ENCODE measurements around the gene OGFOD2.
"Not testable (repeated sequence)": the region's sequence is repeated elsewhere in the genome, so short reads cannot be mapped to it uniquely, and the experiment has no call there.

The OGFOD2 gene

DNA sequence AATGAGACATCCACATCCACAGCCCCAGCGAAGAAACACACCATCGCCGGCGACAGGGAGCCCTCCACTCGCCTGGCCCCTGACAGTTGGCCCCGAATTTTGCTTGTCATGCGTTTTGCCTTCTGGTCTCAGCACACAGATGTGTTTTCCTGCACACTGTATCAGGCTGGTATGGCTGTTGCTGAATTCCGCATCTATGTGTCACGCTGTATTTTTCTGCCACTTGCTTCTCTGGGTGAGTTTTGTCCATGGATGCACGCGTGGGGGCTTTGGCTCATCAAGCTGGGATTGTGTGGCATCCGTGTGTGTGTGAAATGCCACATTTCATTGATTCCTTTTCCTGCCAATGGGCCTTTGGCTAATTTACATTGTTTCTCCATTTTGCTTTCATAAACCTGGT, 31.9 kb downstream of the OGFOD2 start:
- DNase-seq = no peak

DNA sequence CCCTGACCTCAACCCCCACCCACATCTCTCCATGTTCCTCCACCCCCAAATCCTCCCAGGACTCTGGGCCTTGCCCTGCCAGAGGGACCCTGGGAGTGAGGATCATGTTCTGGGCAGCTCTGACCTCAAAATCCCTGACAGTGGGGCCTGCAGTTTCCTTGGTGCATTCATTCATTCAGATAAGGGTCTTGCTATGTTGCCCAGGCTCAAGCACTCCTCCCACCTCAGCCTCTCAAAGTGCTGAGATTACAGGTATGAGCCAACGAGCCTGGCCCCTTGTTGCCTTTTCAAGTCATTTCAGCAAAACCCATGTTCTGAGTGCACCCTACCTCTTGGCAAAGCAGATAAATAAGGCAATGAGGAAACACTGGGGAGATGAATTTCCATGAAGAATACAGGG, 35.1 kb downstream of the OGFOD2 start:
- DNase-seq = no peak

GRCh38 chr12:123010681-123011080, 35.6 kb downstream of the OGFOD2 start:
- no peak for DNase-seq

DNA sequence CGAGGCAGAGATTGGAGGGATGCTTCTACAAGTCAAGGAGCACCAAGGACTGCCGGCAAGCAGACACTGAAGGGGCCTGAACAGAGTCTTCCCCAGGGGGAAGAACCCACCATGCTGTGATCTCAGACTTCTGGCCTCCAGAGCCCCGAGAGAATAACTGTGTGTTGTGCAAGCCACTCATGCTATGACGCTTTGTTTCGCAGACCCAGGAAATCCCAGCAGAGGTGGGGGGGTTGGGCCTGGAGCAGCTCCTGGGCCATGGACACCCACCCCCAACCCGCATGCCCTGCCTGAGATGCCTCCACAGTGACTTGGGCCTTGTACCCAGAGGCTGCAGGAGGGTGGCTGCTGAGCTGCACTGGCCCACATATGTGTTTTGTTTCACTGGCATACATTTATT, 36.7 kb downstream of the OGFOD2 start:
- DNase-seq = no peak

- no peak for DNase-seq
Measured at GRCh38 chr12:123013185-123014095, 38.4 kb downstream of the OGFOD2 start.

GRCh38 chr12:123014473-123014872, 39.4 kb downstream of the OGFOD2 start:
- not testable (repeated sequence) for DNase-seq

DNA sequence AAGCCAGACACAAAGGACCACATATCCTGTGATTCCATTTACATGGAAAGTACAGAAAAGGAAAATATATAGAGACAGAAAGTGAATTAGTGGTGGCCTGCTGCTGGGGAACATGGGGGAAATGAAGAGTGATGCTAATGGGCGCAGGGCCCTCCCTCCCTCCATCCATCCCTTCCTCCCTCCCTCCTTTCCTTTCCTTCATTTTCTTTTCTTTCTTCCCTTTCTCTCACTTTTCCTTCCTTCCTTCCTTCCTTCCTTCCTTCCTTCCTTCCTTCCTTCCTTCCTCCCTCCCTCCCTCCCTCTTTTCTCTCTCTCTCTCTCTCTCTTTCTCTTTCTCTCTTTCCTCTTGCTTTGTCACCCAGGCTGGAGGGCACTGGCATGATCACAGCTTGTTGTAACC, 42.7 kb downstream of the OGFOD2 start:
- no peak for DNase-seq

GRCh38 chr12:123019841-123020138, 44.7 kb downstream of the OGFOD2 start:
- no peak for DNase-seq

- DNase-seq = no peak
Measured at GRCh38 chr12:123021688-123022604, 46.9 kb downstream of the OGFOD2 start.

DNA sequence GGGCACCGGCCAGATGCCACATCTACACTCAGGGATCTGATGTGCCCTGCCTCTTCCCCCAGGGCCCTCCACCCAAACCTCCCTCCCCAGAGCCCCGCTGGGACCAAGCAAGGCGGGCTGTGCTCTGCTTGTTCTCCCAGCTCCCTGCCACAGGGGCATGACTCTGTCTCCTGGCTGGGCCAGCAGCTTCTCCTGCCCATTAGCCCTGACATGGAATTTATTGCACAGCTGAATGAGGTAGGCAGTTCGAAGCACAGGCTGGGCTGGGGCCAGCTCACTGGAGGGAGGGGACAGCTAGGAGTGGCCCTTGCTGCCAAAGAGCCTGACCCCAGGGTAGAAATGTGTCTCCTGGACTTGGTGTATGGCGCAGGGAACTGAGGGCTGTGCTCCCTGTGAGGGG, 47.8 kb downstream of the OGFOD2 start:
- no peak for DNase-seq

GRCh38 chr12:123024819-123025391, 49.9 kb downstream of the OGFOD2 start:
- no peak for DNase-seq

DNA sequence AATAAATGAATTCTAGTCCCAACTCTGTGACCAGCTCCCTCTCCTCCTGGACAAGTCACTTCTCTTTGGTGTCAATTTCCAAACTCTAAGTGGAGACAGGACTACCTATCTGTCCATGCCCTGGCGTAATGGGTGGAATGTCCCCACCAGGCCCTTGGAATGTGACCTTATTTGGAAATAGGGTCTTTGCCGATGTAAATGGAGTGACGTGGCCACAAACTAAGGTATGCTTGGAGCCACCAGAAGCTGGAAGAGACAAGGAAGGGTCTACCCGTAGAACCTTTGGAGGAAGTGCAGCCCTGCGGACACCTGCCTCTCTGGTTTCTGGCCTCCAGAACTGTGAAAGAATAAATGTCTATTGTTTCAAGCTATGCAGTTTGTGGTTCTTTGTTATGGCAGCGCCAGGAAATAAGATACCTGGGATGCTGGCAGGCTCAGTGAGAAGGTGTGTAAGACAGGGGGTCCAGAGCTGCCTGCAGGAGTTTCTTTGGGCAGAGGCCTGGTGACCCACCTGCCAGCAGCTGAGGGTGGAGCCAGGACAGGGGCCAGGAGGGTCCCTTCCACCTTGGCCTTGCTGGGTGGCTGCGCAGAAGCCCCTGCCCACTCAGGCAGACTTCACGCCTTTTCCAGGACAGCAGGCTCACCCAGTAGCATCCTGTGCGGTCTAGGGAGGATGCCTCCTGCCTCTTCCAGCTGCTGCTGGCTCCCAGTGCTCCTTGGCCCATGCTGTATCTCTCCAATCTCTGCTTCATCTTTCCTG, 51.2 kb downstream of the OGFOD2 start:
- no peak for DNase-seq

- no peak for DNase-seq
Measured at GRCh38 chr12:123027726-123028445, 52.8 kb downstream of the OGFOD2 start.

GRCh38 chr12:123028475-123028874, 53.4 kb downstream of the OGFOD2 start:
- no peak for DNase-seq

DNA sequence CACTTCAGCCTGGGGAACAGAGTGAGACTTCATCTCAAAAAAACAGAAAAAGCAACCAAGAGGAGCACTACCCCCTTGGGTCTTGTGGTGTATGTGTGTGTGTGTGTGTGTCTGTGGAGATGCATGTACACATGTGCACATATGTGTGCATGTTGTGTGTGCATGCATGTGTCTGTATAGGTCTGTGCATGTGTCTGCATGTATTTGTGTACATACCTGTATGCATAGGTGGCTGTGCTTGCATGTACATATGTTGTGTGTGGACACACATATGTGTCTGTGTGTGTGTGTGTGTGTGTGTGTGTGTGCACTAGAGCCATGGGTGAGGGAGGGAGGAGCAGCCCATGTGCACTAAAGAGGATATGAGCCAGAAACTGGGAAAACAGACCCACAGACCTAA, 54.5 kb downstream of the OGFOD2 start:
- DNase-seq = no peak

All from GF-D8 (cell line).